GM12865 (cell line): ENCODE results near the gene COL25A1.

Experiments
- DNase-seq: peaks from one replicate; pipeline ENCODE4 v3.0.0; 2010; ENCODE audit warnings: low read depth
- H3K4me3 ChIP-seq: 2 replicates; pipeline ENCODE4 v1.5.1; 2011; ENCODE audit warnings: mild to moderate bottlenecking, low read depth, low read length, control low read depth
- TF ChIP-seq, protein P1 (sequence below): IDR thresholded peaks from 2 replicates; pipeline ENCODE4 v1.5.1; 2011; ENCODE audit warnings: low read length, control low read depth, low read depth, inconsistent platforms; ENCODE audit not compliant: insufficient read depth; ENCODE audit errors: missing control alignments

The COL25A1 gene

DNA sequence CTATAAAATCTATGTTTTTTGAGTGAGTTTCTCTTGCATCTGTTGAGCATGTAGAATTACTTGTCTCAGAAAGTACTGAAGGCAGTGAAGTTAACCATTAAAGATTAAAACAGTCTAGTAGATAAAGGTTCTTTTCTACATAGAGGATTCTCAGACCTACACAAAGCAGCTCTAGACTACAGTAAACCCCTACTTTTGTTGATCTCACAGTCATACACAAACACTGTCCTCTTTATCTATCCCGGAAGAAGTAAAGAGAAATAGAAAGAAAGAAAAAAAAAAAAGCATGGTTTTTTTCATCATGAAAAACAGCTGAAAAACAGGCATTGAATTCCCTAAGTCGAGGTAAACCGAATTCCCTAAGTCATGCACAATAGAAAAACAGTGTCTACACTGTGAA, 58.6 kb downstream of the COL25A1 start:
- no peak for DNase-seq
- TF ChIP-seq, protein P1, sequence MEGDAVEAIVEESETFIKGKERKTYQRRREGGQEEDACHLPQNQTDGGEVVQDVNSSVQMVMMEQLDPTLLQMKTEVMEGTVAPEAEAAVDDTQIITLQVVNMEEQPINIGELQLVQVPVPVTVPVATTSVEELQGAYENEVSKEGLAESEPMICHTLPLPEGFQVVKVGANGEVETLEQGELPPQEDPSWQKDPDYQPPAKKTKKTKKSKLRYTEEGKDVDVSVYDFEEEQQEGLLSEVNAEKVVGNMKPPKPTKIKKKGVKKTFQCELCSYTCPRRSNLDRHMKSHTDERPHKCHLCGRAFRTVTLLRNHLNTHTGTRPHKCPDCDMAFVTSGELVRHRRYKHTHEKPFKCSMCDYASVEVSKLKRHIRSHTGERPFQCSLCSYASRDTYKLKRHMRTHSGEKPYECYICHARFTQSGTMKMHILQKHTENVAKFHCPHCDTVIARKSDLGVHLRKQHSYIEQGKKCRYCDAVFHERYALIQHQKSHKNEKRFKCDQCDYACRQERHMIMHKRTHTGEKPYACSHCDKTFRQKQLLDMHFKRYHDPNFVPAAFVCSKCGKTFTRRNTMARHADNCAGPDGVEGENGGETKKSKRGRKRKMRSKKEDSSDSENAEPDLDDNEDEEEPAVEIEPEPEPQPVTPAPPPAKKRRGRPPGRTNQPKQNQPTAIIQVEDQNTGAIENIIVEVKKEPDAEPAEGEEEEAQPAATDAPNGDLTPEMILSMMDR: no peak

DNA sequence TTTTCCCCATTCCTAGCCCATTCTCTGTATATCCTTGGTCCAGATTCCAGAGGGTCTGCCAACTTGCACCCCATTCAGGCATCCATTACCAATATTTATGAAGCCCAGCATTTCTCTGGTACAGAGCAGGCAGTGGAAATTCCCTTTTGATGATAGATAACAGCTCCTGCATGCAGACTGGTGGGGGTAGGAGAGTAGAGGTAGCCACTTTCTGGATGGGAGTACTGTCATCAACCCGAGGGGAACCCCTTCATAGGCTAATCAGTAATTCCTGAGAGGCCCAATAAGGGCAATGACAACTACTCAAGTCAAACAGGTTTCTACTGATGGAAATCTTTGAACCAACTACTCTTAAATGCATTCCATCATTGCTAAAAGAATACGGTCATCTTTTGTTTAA, 63.7 kb downstream of the COL25A1 start:
- H3K4me3 ChIP-seq: no peak overlapping the region
- TF ChIP-seq, protein P1: no peak
- no peak for DNase-seq

More for the DNA sequence above, 58.6 kb downstream of the COL25A1 start:
- H3K4me3 ChIP-seq: no peak overlapping the region

DNA sequence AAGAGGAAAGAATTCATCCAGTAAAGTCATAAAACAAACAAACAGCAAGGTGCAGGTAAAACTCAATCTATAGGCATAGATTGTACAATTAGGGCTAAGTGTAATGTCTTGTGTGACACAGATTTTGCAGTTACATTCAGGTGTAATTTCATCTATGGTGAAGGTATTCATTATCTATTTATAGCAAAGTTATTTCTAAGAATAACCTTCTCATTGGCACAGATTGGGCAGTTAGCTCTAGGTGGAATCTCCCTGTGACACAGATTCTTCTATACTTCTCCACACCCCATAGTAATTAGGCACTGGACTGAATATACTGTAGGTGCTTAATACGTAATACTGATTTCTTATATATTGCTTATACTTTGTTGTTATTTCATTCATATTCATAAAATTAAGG, 66.8 kb downstream of the COL25A1 start:
- DNase-seq: no peak
- TF ChIP-seq, protein P1: no peak
- no peak overlapping the region for H3K4me3 ChIP-seq

DNA sequence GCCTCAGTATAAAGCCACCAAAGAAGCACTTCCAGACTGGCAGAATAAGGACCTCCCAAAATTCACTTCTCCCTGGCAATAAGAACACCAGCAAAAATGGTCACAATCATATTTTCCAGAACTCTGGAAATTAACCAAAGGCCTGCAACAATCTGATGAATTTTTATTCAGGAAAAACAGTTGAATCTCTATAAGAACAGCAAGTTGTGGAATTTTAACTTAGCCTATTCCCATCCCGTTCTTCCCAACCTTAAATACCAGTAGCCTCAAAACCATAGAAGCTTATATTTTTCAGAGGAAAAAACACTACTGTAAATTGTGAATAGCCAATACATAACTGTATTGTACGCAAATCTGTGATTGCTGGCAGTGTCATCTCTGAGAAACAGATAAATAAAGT, 67.9 kb downstream of the COL25A1 start:
- no peak for DNase-seq
- TF ChIP-seq, protein P1: no peak
- H3K4me3 ChIP-seq: no peak overlapping the region

DNA sequence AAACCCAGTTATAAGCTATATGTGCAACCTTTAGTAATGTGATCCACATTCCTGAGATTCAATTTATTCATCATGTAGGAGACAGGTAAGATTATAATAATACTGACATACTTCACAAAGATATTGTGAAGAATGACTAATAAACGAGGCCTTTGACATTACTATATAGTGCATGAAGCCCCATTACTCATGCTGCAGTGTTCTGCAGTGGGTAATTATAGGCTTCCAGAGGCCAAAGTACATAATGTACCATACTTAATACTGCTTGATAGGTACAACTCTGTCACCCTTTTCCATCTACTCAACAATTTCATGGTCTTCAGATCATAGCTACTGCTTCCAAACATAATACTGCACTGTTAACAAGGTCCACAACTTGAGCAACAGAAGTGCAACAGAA, 68.9 kb downstream of the COL25A1 start:
- TF ChIP-seq, protein P1: no peak
- no peak overlapping the region for H3K4me3 ChIP-seq
- DNase-seq: no peak

DNA sequence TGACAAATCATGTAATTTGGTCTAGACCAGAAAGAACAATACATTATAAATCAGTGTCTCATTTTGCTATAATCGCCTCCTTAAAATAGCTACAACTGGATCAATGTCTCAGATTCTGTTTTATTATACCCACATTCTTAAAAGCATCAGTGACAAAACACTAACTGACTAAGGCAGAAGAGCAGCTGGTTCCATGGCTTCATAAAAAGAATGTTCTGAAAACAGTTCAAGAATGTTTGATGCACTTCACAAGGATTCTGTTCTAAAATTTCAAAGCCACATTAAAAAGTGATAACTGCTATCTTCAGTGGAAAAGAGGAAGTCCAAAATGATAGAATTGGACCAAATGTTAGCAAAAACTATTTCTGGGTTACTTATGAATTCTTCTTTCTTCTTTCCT, 69.8 kb downstream of the COL25A1 start:
- TF ChIP-seq, protein P1: no peak
- no peak overlapping the region for H3K4me3 ChIP-seq
- no peak for DNase-seq

DNA sequence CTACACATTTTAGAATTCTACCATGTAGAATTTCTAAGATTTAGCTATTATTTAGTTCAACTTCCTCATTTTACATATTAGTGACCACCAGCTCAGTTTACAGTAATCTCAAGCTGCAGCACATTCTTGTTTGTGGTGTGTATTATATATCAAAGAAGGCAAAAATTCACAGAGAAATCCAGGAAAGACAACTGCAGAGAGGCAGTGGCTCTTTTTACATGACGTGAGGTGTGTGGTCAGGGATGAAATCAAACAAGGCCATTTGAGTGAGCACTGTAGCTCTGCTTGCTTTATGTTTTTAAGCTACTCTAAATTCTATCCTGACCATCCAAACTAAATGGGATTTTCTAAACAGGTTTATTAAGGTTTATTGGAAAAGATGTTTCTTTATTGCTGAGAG, 71.1 kb downstream of the COL25A1 start:
- H3K4me3 ChIP-seq: no peak overlapping the region
- TF ChIP-seq, protein P1: no peak
- DNase-seq: no peak
